MM.1S (cell line): ENCODE measurements around the gene IFITM1.
"Not testable (repeated sequence)": the region's sequence is repeated elsewhere in the genome, so short reads cannot be mapped to it uniquely, and the experiment has no call there.

Experiments
- DNase-seq: peaks from one replicate; pipeline ENCODE4 v3.0.0-alpha.2; 2015
- H2AFZ ChIP-seq: fragments of 300-600 bp; sonication (generic); 2 replicates; pipeline ENCODE4 v1.6.0; 2016; ENCODE audit warnings: antibody characterized with exemption, low read length
- H3F3A ChIP-seq: fragments of 300-600 bp; sonication (generic); 2 replicates; pipeline ENCODE4 v1.6.1; 2016; ENCODE audit warnings: mild to moderate bottlenecking, antibody characterized with exemption, low read length, moderate library complexity, mixed read lengths; ENCODE audit not compliant: insufficient read depth
- H3K27ac ChIP-seq: fragments of 300-600 bp; sonication (generic); 2 replicates; pipeline ENCODE4 v1.5.1; 2016; ENCODE audit warnings: mild to moderate bottlenecking, low read length
- H3K27me3 ChIP-seq: fragments of 300-600 bp; sonication (generic); replicated peaks from 2 replicates; pipeline ENCODE4 v1.6.0; 2016; ENCODE audit warnings: low read length; ENCODE audit not compliant: insufficient read depth
- H3K36me3 ChIP-seq: fragments of 300-600 bp; sonication (generic); replicated peaks from 2 replicates; pipeline ENCODE4 v1.6.1; 2016; ENCODE audit warnings: mild to moderate bottlenecking, low read length, mixed read lengths; ENCODE audit not compliant: insufficient read depth
- H3K4me1 ChIP-seq: fragments of 300-600 bp; sonication (generic); 2 replicates; pipeline ENCODE4 v1.6.1; 2016; ENCODE audit warnings: low read length, mixed read lengths
- H3K4me2 ChIP-seq: fragments of 300-600 bp; sonication (generic); 2 replicates; pipeline ENCODE4 v1.6.0; 2016; ENCODE audit warnings: low read depth, low read length
- H3K4me3 ChIP-seq: fragments of 300-600 bp; sonication (generic); 2 replicates; pipeline ENCODE4 v1.5.1; 2016; ENCODE audit warnings: low read length, mixed read lengths
- H3K79me2 ChIP-seq: fragments of 300-600 bp; sonication (generic); 2 replicates; pipeline ENCODE4 v1.6.1; 2016; ENCODE audit warnings: mixed run types, low read length, mixed read lengths
- H3K9ac ChIP-seq: fragments of 300-600 bp; sonication (generic); 2 replicates; pipeline ENCODE4 v1.6.1; 2016; ENCODE audit warnings: low read length, mixed read lengths
- H3K9me2 ChIP-seq: fragments of 300-600 bp; sonication (generic); replicated peaks from 2 replicates; pipeline ENCODE4 v1.6.1; 2016; ENCODE audit warnings: mild to moderate bottlenecking, low read length, mixed read lengths; ENCODE audit not compliant: insufficient read depth
- H3K9me3 ChIP-seq: fragments of 300-600 bp; sonication (generic); replicated peaks from 2 replicates; pipeline ENCODE4 v1.6.1; 2016; ENCODE audit warnings: mild to moderate bottlenecking, low read length, mixed read lengths; ENCODE audit not compliant: insufficient read depth
- H4K20me1 ChIP-seq: fragments of 300-600 bp; sonication (generic); 2 replicates; pipeline ENCODE4 v1.6.1; 2016; ENCODE audit warnings: mild to moderate bottlenecking, low read length, moderate library complexity, mixed read lengths; ENCODE audit not compliant: insufficient read depth
- EZH2 ChIP-seq: fragments of 300-600 bp; sonication (generic); optimal IDR thresholded peaks from 2 replicates; pipeline ENCODE3; 2017; ENCODE audit warnings: low read depth, mild to moderate bottlenecking, antibody characterized with exemption, low read length, mixed read lengths
- EZH2phosphoT487 ChIP-seq: fragments of 300-600 bp; sonication (generic); IDR thresholded peaks from 2 replicates; pipeline ENCODE4 v1.6.1; 2018; ENCODE audit warnings: antibody characterized with exemption, low read length
- TF ChIP-seq, protein P1 (sequence below): fragments of 300-600 bp; sonication (generic); IDR thresholded peaks from 2 replicates; pipeline ENCODE4 v1.5.1; 2016; ENCODE audit warnings: antibody characterized with exemption, low read length, mixed read lengths

IFITM1 gene

DNA sequence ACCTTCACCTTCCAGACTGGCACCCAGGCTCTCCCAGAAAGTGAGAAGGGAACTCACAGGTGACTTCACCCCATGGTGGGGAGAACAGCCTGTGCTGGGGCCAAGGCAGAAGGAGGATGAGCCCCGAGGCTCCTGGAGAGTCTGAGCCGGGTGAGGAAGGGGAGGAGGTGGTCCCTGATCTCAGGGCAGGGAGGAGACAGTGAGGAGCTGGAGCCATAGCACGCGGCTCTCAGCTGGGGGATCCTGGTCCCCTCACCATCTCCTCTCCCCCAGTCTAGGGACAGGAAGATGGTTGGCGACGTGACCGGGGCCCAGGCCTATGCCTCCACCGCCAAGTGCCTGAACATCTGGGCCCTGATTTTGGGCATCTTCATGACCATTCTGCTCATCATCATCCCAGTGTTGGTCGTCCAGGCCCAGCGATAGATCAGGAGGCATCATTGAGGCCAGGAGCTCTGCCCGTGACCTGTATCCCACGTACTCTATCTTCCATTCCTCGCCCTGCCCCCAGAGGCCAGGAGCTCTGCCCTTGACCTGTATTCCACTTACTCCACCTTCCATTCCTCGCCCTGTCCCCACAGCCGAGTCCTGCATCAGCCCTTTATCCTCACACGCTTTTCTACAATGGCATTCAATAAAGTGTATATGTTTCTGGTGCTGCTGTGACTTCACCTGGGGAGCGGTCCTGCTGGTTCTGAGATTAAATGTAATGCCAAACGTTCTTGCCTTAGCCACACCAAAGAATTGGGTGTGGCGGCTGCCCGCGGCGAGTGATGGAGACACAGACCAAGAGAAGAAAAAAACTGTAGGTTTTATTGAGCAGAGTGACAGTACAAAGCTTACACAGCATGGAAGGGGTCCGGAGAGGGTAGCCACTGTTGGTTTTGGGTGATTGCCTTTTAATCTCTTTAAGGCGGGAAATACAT is 4.8 kb upstream of the IFITM1 start:
- not testable (repeated sequence) for H3K4me1 ChIP-seq, DNase-seq, H4K20me1 ChIP-seq, H3K9ac ChIP-seq, H3K36me3 ChIP-seq, H3K9me3 ChIP-seq, H3F3A ChIP-seq, H3K4me2 ChIP-seq, H2AFZ ChIP-seq, H3K4me3 ChIP-seq, H3K9me2 ChIP-seq, H3K27ac ChIP-seq, H3K79me2 ChIP-seq
- peaks cover 59% of the 10 kb centered on the region for H3K27me3 ChIP-seq

DNA sequence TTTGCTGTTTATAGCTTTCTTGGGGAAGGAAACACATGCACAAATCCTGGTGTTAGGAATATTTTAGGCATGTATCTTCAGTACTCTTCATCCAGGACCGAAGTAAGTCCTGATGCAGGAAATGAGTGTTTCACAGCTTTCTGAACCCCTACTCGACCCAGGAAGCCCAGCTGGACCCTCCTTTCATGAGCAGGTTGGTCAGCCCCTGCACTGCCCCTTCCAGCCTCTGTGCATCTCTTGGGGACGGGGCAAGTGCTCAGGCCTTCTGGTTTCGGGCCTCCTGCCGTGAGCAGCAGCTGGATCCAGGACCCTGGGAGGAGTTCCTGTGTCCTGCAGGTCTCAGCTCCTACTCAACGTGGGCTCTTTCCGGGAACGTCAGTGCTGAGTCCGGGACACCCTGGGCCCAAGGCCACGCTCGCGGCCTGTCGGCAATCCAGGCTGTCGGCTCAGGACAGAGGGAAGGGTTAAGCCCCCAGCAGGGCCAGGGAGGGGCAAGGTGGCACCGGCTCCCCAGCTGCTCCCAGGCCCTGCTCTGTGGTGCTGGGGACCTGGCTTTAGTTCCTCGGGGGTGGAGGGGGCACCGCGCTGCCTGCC is 3.8 kb upstream of the IFITM1 start:
- H3K27ac ChIP-seq, DNase-seq, H4K20me1 ChIP-seq, H3K79me2 ChIP-seq, H3K9ac ChIP-seq, H3K4me3 ChIP-seq, H3F3A ChIP-seq, H2AFZ ChIP-seq, H3K4me2 ChIP-seq, H3K9me3 ChIP-seq, H3K36me3 ChIP-seq, H3K9me2 ChIP-seq: not testable (repeated sequence)
- H3K27me3 ChIP-seq: peaks cover 61% of the 10 kb centered on the region
- H3K4me1 ChIP-seq: peaks cover 14% of the 10 kb centered on the region

DNA sequence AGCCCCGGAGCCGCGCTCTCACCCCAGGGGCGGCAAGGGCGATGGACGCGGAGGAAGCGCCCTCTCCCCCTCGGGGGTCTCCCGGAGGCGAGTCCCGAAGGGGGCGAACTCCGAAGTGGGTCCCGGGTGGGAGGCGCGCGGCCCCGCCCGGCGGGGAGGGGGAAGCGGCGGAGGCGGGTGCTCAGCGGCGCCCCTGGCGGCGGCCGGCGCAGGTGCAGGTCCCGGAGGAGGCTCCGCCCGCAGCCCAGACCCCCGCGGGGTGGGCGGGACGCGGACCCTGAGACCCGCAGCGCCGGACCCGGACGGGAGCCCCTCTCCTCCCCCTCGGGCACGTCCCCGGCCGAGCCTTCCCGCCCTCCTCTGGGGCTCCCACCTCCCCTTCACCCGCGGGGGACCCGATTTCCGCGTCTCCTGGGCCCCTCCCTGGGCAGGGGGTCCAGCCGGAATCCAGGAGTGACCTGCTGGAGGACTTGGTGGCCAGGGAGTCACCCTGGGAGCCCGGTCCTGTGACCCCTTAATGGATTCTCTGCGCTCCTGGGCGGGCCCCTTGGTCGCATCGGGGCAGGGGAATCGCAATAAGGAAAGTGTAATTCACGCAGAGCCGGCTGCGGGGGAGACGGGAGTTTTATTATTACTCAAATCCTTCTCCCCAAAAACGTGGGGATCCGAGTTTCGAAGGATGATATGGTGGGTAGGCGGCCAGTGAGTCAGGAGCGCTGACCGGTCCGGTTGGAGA is 2.7 kb upstream of the IFITM1 start:
- H2AFZ ChIP-seq, H3K4me2 ChIP-seq, H3K36me3 ChIP-seq, H3K9ac ChIP-seq, H4K20me1 ChIP-seq, H3K9me3 ChIP-seq, H3K4me3 ChIP-seq, DNase-seq, H3F3A ChIP-seq, H3K9me2 ChIP-seq, H3K27ac ChIP-seq, H3K79me2 ChIP-seq: not testable (repeated sequence)
- peaks cover 61% of the 10 kb centered on the region for H3K27me3 ChIP-seq
- H3K4me1 ChIP-seq: peaks cover 14% of the 10 kb centered on the region

DNA sequence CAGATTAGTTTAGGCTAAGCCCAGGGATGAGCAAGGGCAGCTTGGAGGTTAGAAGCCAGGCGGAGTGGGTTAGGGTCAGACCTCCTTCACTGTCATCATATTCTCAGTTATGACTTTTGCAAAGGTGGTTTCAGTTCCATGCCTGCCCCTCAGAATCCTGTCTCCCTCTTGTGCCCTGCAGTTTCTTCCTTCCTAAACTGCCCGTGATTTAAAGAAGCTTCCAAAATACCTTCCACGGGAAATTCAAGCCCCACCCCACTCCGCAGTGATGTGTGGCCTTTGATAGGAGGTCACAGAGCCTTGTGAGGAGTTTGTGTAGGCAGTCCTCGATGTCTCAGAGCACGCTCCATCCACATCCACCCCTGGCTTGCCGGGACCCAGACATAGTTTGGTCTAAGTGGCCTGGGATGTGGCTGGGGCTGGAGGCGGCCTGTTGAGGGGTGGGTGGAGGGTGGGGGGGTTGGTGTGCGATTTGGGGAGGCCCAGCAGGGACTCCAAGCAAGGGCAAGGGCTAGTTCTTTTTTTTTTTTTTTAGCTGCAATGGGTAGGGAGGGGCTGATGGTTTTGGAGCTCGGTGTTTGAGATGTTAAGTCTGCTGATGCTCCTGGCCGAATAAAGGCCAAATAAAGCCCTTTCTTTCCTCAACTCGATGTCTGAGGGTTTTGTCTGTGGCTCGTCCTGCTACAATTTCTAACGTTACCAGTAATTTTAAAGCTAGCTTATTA is 1.6 kb upstream of the IFITM1 start:
- H3K36me3 ChIP-seq: no peaks in the 10 kb centered on the region
- peaks cover 61% of the 10 kb centered on the region for H3K27me3 ChIP-seq
- no peaks in the 10 kb centered on the region for H3K9me3 ChIP-seq
- H3K9ac ChIP-seq: no peak overlapping the region
- H2AFZ ChIP-seq: no peak overlapping the region
- TF ChIP-seq EZH2 (no peak), EZH2phosphoT487 (no peak)
- TF ChIP-seq, protein P1, sequence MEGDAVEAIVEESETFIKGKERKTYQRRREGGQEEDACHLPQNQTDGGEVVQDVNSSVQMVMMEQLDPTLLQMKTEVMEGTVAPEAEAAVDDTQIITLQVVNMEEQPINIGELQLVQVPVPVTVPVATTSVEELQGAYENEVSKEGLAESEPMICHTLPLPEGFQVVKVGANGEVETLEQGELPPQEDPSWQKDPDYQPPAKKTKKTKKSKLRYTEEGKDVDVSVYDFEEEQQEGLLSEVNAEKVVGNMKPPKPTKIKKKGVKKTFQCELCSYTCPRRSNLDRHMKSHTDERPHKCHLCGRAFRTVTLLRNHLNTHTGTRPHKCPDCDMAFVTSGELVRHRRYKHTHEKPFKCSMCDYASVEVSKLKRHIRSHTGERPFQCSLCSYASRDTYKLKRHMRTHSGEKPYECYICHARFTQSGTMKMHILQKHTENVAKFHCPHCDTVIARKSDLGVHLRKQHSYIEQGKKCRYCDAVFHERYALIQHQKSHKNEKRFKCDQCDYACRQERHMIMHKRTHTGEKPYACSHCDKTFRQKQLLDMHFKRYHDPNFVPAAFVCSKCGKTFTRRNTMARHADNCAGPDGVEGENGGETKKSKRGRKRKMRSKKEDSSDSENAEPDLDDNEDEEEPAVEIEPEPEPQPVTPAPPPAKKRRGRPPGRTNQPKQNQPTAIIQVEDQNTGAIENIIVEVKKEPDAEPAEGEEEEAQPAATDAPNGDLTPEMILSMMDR: no peak
- H3F3A ChIP-seq: no peaks in the 10 kb centered on the region
- DNase-seq: no peak
- no peak overlapping the region for H3K4me2 ChIP-seq
- no peak overlapping the region for H3K4me3 ChIP-seq
- H3K4me1 ChIP-seq: peaks cover 14% of the 10 kb centered on the region
- no peaks in the 10 kb centered on the region for H3K9me2 ChIP-seq
- H3K27ac ChIP-seq: no peak overlapping the region
- H4K20me1 ChIP-seq: no peaks in the 10 kb centered on the region
- no peaks in the 10 kb centered on the region for H3K79me2 ChIP-seq
